Measurements from ENCODE around the gene TIMM9. TPM values are rescaled to one million over a fixed set of nuclear protein-coding genes. Genes with fewer than 3 reads are reported as not detected.
"Not testable (repeated sequence)": the region's sequence is repeated elsewhere in the genome, so short reads cannot be mapped to it uniquely, and the experiment has no call there.

Gene TIMM9
- total RNA-seq (2014; rRNA removed; shearing (Covaris generic)): 60.9 and 68.1 TPM in 2 replicates

GRCh38 chr14:58427281-58428117 is at the start of gene TIMM9, which contains the start of gene KIAA0586:
Gene TIMM9, minus strand, starts transcription at chr14:58427531. Its CDS starts 15,586 bp downstream, at chr14:58411945.
Gene KIAA0586, plus strand, starts transcription at chr14:58427719. Its CDS starts 546 bp downstream, at chr14:58428265.
- DNase-seq (ENCODE audit: low read depth): peak; percentile 97

- DNase-seq (ENCODE audit: low read depth): no peak
Measured at GRCh38 chr14:58476320-58476719, 49.0 kb upstream of the TIMM9 start.

GRCh38 chr14:58469309-58469708 is 42.0 kb upstream of the TIMM9 start:
- DNase-seq (ENCODE audit: low read depth): no peak

GRCh38 chr14:58467575-58467974 is 40.2 kb upstream of the TIMM9 start:
- DNase-seq (ENCODE audit: low read depth): no peak

GRCh38 chr14:58466459-58466858 is 39.1 kb upstream of the TIMM9 start:
- no peak for DNase-seq (ENCODE audit: low read depth)

- peak; percentile 28 for DNase-seq (ENCODE audit: low read depth)
Measured at GRCh38 chr14:58465421-58465820, 38.1 kb upstream of the TIMM9 start.

GRCh38 chr14:58464652-58465051 is 37.3 kb upstream of the TIMM9 start:
- DNase-seq (ENCODE audit: low read depth): no peak

GRCh38 chr14:58463147-58463546 is 35.8 kb upstream of the TIMM9 start:
- DNase-seq (ENCODE audit: low read depth): no peak

- DNase-seq (ENCODE audit: low read depth): no peak
Measured at GRCh38 chr14:58460772-58461171, 33.4 kb upstream of the TIMM9 start.

- peak; percentile 88 for DNase-seq (ENCODE audit: low read depth)
Measured at GRCh38 chr14:58455593-58456265, 28.4 kb upstream of the TIMM9 start.

GRCh38 chr14:58444627-58445026 is 17.3 kb upstream of the TIMM9 start:
- no peak for DNase-seq (ENCODE audit: low read depth)

GRCh38 chr14:58439476-58439875 is 12.1 kb upstream of the TIMM9 start:
- DNase-seq (ENCODE audit: low read depth): no peak

- peak; percentile 55 for DNase-seq (ENCODE audit: low read depth)
Measured at GRCh38 chr14:58430156-58430555, 2.8 kb upstream of the TIMM9 start.

GRCh38 chr14:58428118-58428683 is 870 bp upstream of the TIMM9 start:
- peak; percentile 63 for DNase-seq (ENCODE audit: low read depth)

GRCh38 chr14:58426670-58427280 is 556 bp downstream of the TIMM9 start:
- DNase-seq (ENCODE audit: low read depth): peak; percentile 68

- not testable (repeated sequence) for DNase-seq (ENCODE audit: low read depth)
Measured at GRCh38 chr14:58416934-58417333, 10.4 kb downstream of the TIMM9 start.

GRCh38 chr14:58415636-58416547 is 11.4 kb downstream of the TIMM9 start:
- no peak for DNase-seq (ENCODE audit: low read depth)

- no peak for DNase-seq (ENCODE audit: low read depth)
Measured at GRCh38 chr14:58414845-58415244, 12.5 kb downstream of the TIMM9 start.

- DNase-seq (ENCODE audit: low read depth): no peak
Measured at GRCh38 chr14:58408681-58409215, 18.6 kb downstream of the TIMM9 start.

- DNase-seq (ENCODE audit: low read depth): peak; percentile 4
Measured at GRCh38 chr14:58401587-58401986, 25.7 kb downstream of the TIMM9 start.

GRCh38 chr14:58398895-58399294 is 28.4 kb downstream of the TIMM9 start:
- no peak for DNase-seq (ENCODE audit: low read depth)
